ENCODE results near the gene TMX3.

TMX3 gene

DNA sequence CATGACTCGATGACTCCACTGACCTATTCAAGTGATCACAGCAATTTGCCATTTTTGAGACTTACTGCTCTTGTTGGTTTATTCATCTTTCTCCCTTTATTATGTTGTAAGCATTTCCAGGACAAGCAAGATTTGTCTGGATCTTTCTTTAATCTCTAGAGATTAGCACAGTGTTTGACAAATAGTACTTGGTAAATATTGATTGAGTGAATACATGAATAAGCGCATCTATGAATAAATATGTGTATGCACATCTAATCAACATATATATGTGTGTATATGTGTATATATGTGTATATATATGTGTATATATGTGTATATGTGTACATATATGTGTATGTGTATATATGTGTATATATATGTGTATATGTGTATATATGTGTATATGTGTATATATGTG, 7.3 kb downstream of the TMX3 start:
- H3K36me3 ChIP-seq (ENCODE audit: control insufficient read depth, insufficient read depth, low read length): peaks cover 83% of the 10 kb centered on the region
- no peak overlapping the region for H3K9ac ChIP-seq (ENCODE audit: low read depth, low read length)
- no peak overlapping the region for H3K4me3 ChIP-seq (ENCODE audit: low read depth, low read length)
- no peaks in the 10 kb centered on the region for H3K27me3 ChIP-seq (ENCODE audit: control insufficient read depth, insufficient read depth, low read length)
- no peaks in the 10 kb centered on the region for H3K4me1 ChIP-seq (ENCODE audit: control insufficient read depth, insufficient read depth, low read length)
- H3K9me3 ChIP-seq (ENCODE audit: control insufficient read depth, insufficient read depth, low read length): no peaks in the 10 kb centered on the region
- H3K27ac ChIP-seq (ENCODE audit: low read depth, low read length): no peak overlapping the region

DNA sequence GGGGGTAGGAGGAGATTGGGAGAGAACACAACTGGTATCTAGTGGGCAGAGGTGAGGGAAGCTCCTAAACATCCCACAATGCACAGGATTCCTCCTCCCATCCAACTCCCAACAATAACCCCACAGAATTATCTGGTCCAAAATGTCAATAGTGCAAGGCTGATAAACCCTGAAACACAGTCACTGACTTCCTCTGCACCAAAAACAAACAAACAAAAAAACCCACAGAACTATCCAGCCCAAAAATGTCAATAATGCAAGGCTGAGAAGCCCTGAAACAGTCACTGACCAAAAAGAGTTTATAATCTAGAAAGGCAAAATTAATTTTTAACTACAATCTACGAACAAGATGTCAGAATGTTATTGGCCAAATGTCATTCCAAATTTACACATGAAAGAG, 9.8 kb downstream of the TMX3 start:
- no peak overlapping the region for H3K27ac ChIP-seq (ENCODE audit: low read depth, low read length)
- H3K9ac ChIP-seq (ENCODE audit: low read depth, low read length): no peak overlapping the region
- no peaks in the 10 kb centered on the region for H3K9me3 ChIP-seq (ENCODE audit: control insufficient read depth, insufficient read depth, low read length)
- no peaks in the 10 kb centered on the region for H3K4me1 ChIP-seq (ENCODE audit: control insufficient read depth, insufficient read depth, low read length)
- H3K27me3 ChIP-seq (ENCODE audit: control insufficient read depth, insufficient read depth, low read length): no peaks in the 10 kb centered on the region
- H3K36me3 ChIP-seq (ENCODE audit: control insufficient read depth, insufficient read depth, low read length): peaks cover 75% of the 10 kb centered on the region
- H3K4me3 ChIP-seq (ENCODE audit: low read depth, low read length): no peak overlapping the region

DNA sequence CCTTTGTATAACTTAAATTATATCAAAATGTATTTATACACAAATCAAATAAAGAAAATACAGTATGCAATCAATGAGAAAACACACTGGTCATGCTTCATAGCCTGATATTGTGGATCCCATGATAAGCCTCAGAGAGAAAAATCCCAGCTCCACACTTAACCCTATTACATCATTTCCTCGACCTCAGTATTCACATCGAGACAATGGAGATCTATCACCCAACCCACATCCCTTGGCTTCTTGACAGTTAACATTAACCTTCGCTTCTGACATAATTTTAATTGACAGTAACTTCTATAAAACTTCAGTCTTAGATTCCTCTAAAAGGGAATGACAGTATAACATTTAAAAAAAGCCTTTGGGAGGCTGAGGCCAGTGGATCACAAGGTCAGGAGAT, 11.6 kb downstream of the TMX3 start:
- Histone ChIP-seq H3K36me3 (ENCODE audit: control insufficient read depth, insufficient read depth, low read length) (peaks cover 64% of the 10 kb centered on the region), H3K4me1 (ENCODE audit: control insufficient read depth, insufficient read depth, low read length) (no peaks in the 10 kb centered on the region)

DNA sequence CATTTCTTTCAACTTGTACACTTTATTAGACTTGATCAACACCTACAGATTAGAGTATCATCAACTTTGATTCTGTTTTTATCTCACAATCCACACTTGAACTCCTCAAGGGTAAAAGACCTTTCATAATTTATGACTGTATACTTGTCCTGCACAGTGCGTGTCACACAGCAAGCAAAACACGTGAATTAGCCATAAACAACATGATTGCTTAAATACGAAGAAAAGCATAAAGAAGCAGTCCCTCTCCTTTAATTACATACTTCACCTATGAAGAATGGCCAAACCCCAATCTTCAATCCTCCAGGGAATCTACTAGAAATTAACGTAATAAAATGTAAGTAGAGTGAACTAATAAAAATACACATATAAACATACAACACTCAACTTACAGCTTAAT, 13.6 kb downstream of the TMX3 start:
- H3K27ac ChIP-seq (ENCODE audit: low read depth, low read length): no peak overlapping the region
- H3K27me3 ChIP-seq (ENCODE audit: control insufficient read depth, insufficient read depth, low read length): no peaks in the 10 kb centered on the region
- H3K4me1 ChIP-seq (ENCODE audit: control insufficient read depth, insufficient read depth, low read length): no peaks in the 10 kb centered on the region
- H3K9me3 ChIP-seq (ENCODE audit: control insufficient read depth, insufficient read depth, low read length): no peaks in the 10 kb centered on the region
- H3K36me3 ChIP-seq (ENCODE audit: control insufficient read depth, insufficient read depth, low read length): peaks cover 64% of the 10 kb centered on the region
- no peak overlapping the region for H3K9ac ChIP-seq (ENCODE audit: low read depth, low read length)
- H3K4me3 ChIP-seq (ENCODE audit: low read depth, low read length): no peak overlapping the region

More for the DNA sequence above, 11.6 kb downstream of the TMX3 start:
- Histone ChIP-seq H3K9ac (ENCODE audit: low read depth, low read length) (no peak overlapping the region), H3K9me3 (ENCODE audit: control insufficient read depth, insufficient read depth, low read length) (no peaks in the 10 kb centered on the region), H3K27me3 (ENCODE audit: control insufficient read depth, insufficient read depth, low read length) (no peaks in the 10 kb centered on the region), H3K4me3 (ENCODE audit: low read depth, low read length) (no peak overlapping the region), H3K27ac (ENCODE audit: low read depth, low read length) (no peak overlapping the region)

DNA sequence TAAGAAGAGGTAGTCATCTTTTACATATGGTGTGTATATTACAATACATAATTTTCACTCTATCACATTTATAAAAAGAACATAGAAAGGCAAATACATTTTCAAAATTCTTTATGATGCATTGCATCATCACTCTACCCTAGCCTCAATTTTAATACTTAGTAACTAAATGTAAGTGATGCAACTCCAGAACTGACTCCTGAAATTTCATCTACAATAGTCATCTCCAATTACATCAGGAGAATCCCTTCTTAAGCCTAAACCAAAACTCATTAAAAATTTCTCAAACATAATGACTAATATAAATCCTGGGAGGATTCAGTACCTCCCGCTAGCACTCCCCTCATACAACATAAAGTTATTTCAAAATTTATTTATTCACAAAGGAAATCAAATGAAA, 15.9 kb downstream of the TMX3 start:
- Histone ChIP-seq H3K4me1 (ENCODE audit: control insufficient read depth, insufficient read depth, low read length) (no peaks in the 10 kb centered on the region), H3K9ac (ENCODE audit: low read depth, low read length) (no peak overlapping the region), H3K4me3 (ENCODE audit: low read depth, low read length) (no peak overlapping the region), H3K27ac (ENCODE audit: low read depth, low read length) (no peak overlapping the region), H3K9me3 (ENCODE audit: control insufficient read depth, insufficient read depth, low read length) (no peaks in the 10 kb centered on the region), H3K36me3 (ENCODE audit: control insufficient read depth, insufficient read depth, low read length) (peaks cover 65% of the 10 kb centered on the region), H3K27me3 (ENCODE audit: control insufficient read depth, insufficient read depth, low read length) (no peaks in the 10 kb centered on the region)

DNA sequence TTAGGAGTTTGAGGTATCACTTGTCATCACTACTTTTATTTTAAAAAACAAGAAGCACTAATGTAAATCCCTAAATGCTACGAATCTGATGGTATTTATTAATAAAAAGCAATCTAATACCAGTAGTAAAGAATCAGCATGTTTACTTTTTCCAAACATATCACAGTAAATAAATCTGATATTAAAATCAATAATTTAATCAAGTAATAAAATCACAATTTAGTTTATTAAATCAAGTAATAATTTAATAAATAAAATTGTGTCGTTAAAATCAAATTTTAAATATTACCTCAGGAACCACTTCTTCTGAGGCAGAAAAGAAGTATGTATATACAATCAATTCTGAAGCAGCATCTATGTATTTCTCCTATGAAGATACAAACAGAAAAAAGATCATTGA, 18.0 kb downstream of the TMX3 start:
- Histone ChIP-seq H3K27me3 (ENCODE audit: control insufficient read depth, insufficient read depth, low read length) (no peaks in the 10 kb centered on the region), H3K4me3 (ENCODE audit: low read depth, low read length) (no peak overlapping the region), H3K36me3 (ENCODE audit: control insufficient read depth, insufficient read depth, low read length) (peaks cover 70% of the 10 kb centered on the region), H3K4me1 (ENCODE audit: control insufficient read depth, insufficient read depth, low read length) (no peaks in the 10 kb centered on the region), H3K9ac (ENCODE audit: low read depth, low read length) (no peak overlapping the region), H3K9me3 (ENCODE audit: control insufficient read depth, insufficient read depth, low read length) (no peaks in the 10 kb centered on the region), H3K27ac (ENCODE audit: low read depth, low read length) (no peak overlapping the region)

DNA sequence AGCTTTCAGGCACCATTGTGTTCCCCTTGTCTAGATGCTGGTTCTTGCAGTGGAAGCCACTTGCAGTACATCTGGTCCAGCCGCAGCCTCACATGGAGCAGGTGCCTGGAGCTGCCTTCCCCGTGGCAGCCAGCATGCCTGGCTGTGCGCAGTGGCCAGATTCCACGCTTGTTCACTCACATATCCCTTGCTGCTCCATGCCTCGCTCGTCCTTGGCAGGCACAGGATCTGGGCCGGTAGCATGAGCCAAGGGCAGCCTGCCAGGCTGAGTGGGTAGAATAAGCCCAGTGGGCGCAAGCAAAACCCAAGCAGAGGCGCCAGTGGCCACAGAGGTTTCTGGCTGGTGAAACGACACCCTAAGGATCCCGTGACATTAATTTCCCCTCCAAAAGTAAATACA, 20.6 kb downstream of the TMX3 start:
- no peaks in the 10 kb centered on the region for H3K27me3 ChIP-seq (ENCODE audit: control insufficient read depth, insufficient read depth, low read length)
- peaks cover 75% of the 10 kb centered on the region for H3K36me3 ChIP-seq (ENCODE audit: control insufficient read depth, insufficient read depth, low read length)

DNA sequence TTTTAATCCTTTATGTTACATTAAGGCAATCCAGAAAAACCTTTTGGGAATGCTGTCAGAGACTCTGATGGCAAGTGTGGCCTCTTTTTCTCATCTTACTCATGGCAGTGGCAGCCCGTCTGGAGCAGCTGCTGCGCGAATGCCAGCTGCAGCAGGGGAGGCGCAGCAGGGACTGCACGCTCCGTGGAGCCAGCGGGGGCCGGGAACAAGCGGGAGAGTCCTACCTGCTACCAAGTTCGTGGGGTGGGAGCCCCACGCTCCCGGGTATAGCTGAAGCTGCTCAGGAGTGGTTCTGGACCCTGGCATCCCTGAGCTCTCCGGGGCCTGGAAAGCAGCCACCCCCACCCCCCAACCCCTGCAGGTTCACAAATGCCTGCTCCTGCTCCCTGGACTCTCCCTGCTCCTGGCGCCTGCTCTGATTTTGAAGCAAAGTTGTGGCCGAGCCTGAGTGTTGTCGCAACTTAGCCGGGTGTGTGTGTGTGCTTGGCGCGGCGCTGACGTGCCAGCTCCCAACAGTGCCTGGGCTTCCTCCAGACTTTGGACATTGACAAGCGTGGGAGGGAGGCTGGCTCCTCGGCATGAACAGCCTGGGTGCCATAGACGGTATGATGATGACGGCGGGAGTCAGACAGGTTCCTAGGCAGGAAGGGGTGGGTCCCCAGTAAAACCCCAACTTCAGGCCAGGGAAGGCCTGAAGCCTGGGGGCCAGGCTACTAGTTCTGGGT, 21.7 kb downstream of the TMX3 start:
- Histone ChIP-seq H3K4me3 (ENCODE audit: low read depth, low read length) (no peak overlapping the region), H3K9me3 (ENCODE audit: control insufficient read depth, insufficient read depth, low read length) (no peaks in the 10 kb centered on the region), H3K27me3 (ENCODE audit: control insufficient read depth, insufficient read depth, low read length) (no peaks in the 10 kb centered on the region), H3K27ac (ENCODE audit: low read depth, low read length) (no peak overlapping the region), H3K9ac (ENCODE audit: low read depth, low read length) (no peak overlapping the region), H3K4me1 (ENCODE audit: control insufficient read depth, insufficient read depth, low read length) (no peaks in the 10 kb centered on the region), H3K36me3 (ENCODE audit: control insufficient read depth, insufficient read depth, low read length) (peaks cover 83% of the 10 kb centered on the region)

More for the DNA sequence above, 20.6 kb downstream of the TMX3 start:
- Histone ChIP-seq H3K27ac (ENCODE audit: low read depth, low read length) (no peak overlapping the region), H3K9me3 (ENCODE audit: control insufficient read depth, insufficient read depth, low read length) (no peaks in the 10 kb centered on the region), H3K4me1 (ENCODE audit: control insufficient read depth, insufficient read depth, low read length) (no peaks in the 10 kb centered on the region), H3K4me3 (ENCODE audit: low read depth, low read length) (no peak overlapping the region), H3K9ac (ENCODE audit: low read depth, low read length) (no peak overlapping the region)

DNA sequence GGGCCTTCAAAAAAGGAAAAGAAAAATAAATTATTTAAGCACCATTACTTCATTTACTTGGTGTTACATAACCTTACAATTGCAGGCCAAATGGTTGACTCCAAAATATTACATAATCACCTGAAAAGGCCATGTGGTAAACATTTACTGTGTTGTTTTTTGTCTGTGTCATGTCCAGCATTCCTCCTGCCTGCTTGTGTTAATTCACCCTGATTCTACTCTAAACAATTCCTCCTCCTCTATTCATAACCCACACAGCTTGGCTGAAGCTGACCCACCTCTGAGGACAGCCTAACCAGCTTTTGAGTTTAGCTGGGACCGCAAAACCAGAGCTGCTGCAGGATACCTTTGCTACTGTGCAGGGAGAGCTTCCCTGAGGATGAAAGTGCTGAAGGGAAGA, 35.4 kb downstream of the TMX3 start:
- no peaks in the 10 kb centered on the region for H3K27me3 ChIP-seq (ENCODE audit: control insufficient read depth, insufficient read depth, low read length)

DNA sequence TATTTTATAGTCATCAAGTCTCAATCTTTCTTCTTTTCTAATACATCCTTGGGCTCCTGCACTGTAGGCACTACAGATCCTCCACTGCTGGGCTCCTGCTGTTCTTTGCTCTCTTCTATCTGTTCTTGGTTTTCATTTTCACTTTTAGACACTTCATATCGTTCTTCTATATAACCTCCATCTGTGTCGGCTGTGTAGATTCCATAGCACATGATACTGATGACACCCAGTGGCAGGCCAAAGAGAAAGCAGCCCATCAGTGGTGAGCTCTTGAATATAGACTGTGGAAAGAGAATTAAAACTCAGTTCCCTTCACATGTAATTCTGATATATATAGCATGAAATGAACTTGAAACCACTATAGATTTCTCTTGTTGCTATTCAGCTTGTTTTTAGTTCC, 38.0 kb downstream of the TMX3 start:
- Histone ChIP-seq H3K27ac (ENCODE audit: low read depth, low read length) (no peak overlapping the region), H3K27me3 (ENCODE audit: control insufficient read depth, insufficient read depth, low read length) (no peaks in the 10 kb centered on the region), H3K4me1 (ENCODE audit: control insufficient read depth, insufficient read depth, low read length) (no peaks in the 10 kb centered on the region), H3K9ac (ENCODE audit: low read depth, low read length) (no peak overlapping the region), H3K4me3 (ENCODE audit: low read depth, low read length) (no peak overlapping the region), H3K9me3 (ENCODE audit: control insufficient read depth, insufficient read depth, low read length) (no peaks in the 10 kb centered on the region), H3K36me3 (ENCODE audit: control insufficient read depth, insufficient read depth, low read length) (peaks cover 66% of the 10 kb centered on the region)

More for the DNA sequence above, 35.4 kb downstream of the TMX3 start:
- no peaks in the 10 kb centered on the region for H3K4me1 ChIP-seq (ENCODE audit: control insufficient read depth, insufficient read depth, low read length)
- H3K27ac ChIP-seq (ENCODE audit: low read depth, low read length): no peak overlapping the region
- H3K9ac ChIP-seq (ENCODE audit: low read depth, low read length): no peak overlapping the region
- H3K4me3 ChIP-seq (ENCODE audit: low read depth, low read length): no peak overlapping the region
- H3K36me3 ChIP-seq (ENCODE audit: control insufficient read depth, insufficient read depth, low read length): peaks cover 91% of the 10 kb centered on the region
- H3K9me3 ChIP-seq (ENCODE audit: control insufficient read depth, insufficient read depth, low read length): no peaks in the 10 kb centered on the region

DNA sequence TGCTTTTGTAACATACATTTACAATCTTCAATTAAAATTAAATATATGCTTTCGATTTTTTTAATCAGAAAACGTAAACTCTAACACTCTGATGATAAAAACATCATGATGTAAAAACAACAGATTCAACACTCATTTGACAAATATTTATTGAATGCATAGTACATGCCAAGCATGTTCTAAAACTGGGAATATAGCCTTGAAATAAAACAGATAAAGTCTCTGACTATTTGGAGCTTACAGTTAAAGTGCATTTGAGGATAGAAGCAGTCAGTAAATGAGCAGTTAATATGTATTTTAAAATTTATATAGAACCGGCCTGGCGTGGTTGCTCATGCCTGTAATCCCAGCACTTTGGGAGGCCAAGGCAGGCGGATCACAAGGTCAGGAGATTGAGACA, 47.8 kb downstream of the TMX3 start:
- no peak overlapping the region for H3K9ac ChIP-seq (ENCODE audit: low read depth, low read length)
- no peaks in the 10 kb centered on the region for H3K9me3 ChIP-seq (ENCODE audit: control insufficient read depth, insufficient read depth, low read length)
- H3K27me3 ChIP-seq (ENCODE audit: control insufficient read depth, insufficient read depth, low read length): no peaks in the 10 kb centered on the region
- no peak overlapping the region for H3K4me3 ChIP-seq (ENCODE audit: low read depth, low read length)
- H3K4me1 ChIP-seq (ENCODE audit: control insufficient read depth, insufficient read depth, low read length): no peaks in the 10 kb centered on the region
- no peaks in the 10 kb centered on the region for H3K36me3 ChIP-seq (ENCODE audit: control insufficient read depth, insufficient read depth, low read length)
- no peak overlapping the region for H3K27ac ChIP-seq (ENCODE audit: low read depth, low read length)

All from HUES48 (cell line).